Neuron (in vitro differentiated cells): ENCODE data around the gene CEP128.
A peak's percentile ranks its signal among the peaks of the same experiment; 100 is the strongest.

Experiments
- H2AFZ ChIP-seq: one replicate; pipeline ENCODE4 v1.6.1; 2013; ENCODE audit warnings: low read depth, mild to moderate bottlenecking, inconsistent platforms, low read length, moderate library complexity
- H3K27me3 ChIP-seq: one replicate; pipeline ENCODE4 v1.6.1; 2013; ENCODE audit warnings: low read length; ENCODE audit not compliant: insufficient read depth
- H3K36me3 ChIP-seq: one replicate; pipeline ENCODE4 v1.6.1; 2013; ENCODE audit warnings: low read length; ENCODE audit not compliant: insufficient read depth
- H3K4me1 ChIP-seq: one replicate; pipeline ENCODE4 v1.6.1; 2013; ENCODE audit warnings: low read length; ENCODE audit not compliant: insufficient read depth
- H3K4me3 ChIP-seq: 2 replicates; pipeline ENCODE4 v1.5.1; 2013; ENCODE audit warnings: mild to moderate bottlenecking, low read length, moderate library complexity
- H3K9me3 ChIP-seq: one replicate; pipeline ENCODE4 v1.6.1; 2013; ENCODE audit warnings: low read length

CEP128 gene

GRCh38 chr14:80944861-80945617 is 3.5 kb upstream of the CEP128 start:
- H3K4me1 ChIP-seq = peaks cover 6% of the 10 kb centered on the region

GRCh38 chr14:80942191-80942600 is 658 bp upstream of the CEP128 start:
- no peaks in the 10 kb centered on the region for H3K9me3 ChIP-seq
- H3K27me3 ChIP-seq = peaks cover 2% of the 10 kb centered on the region
- peaks cover 6% of the 10 kb centered on the region for H3K4me1 ChIP-seq
- H3K36me3 ChIP-seq = no peaks in the 10 kb centered on the region
- peak overlapping the region; percentile 75 for H2AFZ ChIP-seq
- H3K4me3 ChIP-seq = peak overlapping the region; percentile 74

More at GRCh38 chr14:80944861-80945617, 3.5 kb upstream of the CEP128 start:
- Histone ChIP-seq H3K36me3 (no peaks in the 10 kb centered on the region), H3K27me3 (peaks cover 8% of the 10 kb centered on the region), H2AFZ (no peak overlapping the region), H3K4me3 (no peak overlapping the region), H3K9me3 (no peaks in the 10 kb centered on the region)

- Histone ChIP-seq H2AFZ (no peak overlapping the region), H3K9me3 (no peaks in the 10 kb centered on the region), H3K4me3 (no peak overlapping the region), H3K27me3 (no peaks in the 10 kb centered on the region), H3K4me1 (peaks cover 6% of the 10 kb centered on the region), H3K36me3 (no peaks in the 10 kb centered on the region)
Observed at GRCh38 chr14:80940146-80940545, 1.4 kb downstream of the CEP128 start.

- Histone ChIP-seq H3K9me3 (peaks cover 4% of the 10 kb centered on the region), H3K4me3 (no peak overlapping the region), H3K36me3 (no peaks in the 10 kb centered on the region), H3K27me3 (no peaks in the 10 kb centered on the region), H2AFZ (no peak overlapping the region), H3K4me1 (no peaks in the 10 kb centered on the region)
Observed at GRCh38 chr14:80933686-80934085, 7.9 kb downstream of the CEP128 start.

- Histone ChIP-seq H3K9me3 (peaks cover 4% of the 10 kb centered on the region), H3K27me3 (no peaks in the 10 kb centered on the region), H3K36me3 (no peaks in the 10 kb centered on the region), H3K4me1 (no peaks in the 10 kb centered on the region), H2AFZ (no peak overlapping the region), H3K4me3 (no peak overlapping the region)
Observed at GRCh38 chr14:80933282-80933681, 8.3 kb downstream of the CEP128 start.

- Histone ChIP-seq H3K4me3 (no peak overlapping the region), H2AFZ (no peak overlapping the region), H3K9me3 (peaks cover 4% of the 10 kb centered on the region), H3K36me3 (no peaks in the 10 kb centered on the region), H3K4me1 (no peaks in the 10 kb centered on the region), H3K27me3 (no peaks in the 10 kb centered on the region)
Observed at GRCh38 chr14:80930836-80931389, 10.6 kb downstream of the CEP128 start.

GRCh38 chr14:80930095-80930494 is 11.4 kb downstream of the CEP128 start:
- H3K36me3 ChIP-seq = no peaks in the 10 kb centered on the region
- H3K4me3 ChIP-seq = no peak overlapping the region

GRCh38 chr14:80927083-80927989 is 14.2 kb downstream of the CEP128 start:
- Histone ChIP-seq H3K9me3 (peaks cover 4% of the 10 kb centered on the region), H2AFZ (no peak overlapping the region), H3K36me3 (no peaks in the 10 kb centered on the region), H3K4me3 (no peak overlapping the region), H3K4me1 (no peaks in the 10 kb centered on the region), H3K27me3 (no peaks in the 10 kb centered on the region)

More at GRCh38 chr14:80930095-80930494, 11.4 kb downstream of the CEP128 start:
- Histone ChIP-seq H2AFZ (no peak overlapping the region), H3K27me3 (no peaks in the 10 kb centered on the region), H3K4me1 (no peaks in the 10 kb centered on the region), H3K9me3 (peaks cover 4% of the 10 kb centered on the region)

- Histone ChIP-seq H3K9me3 (peaks cover 4% of the 10 kb centered on the region), H3K4me1 (no peaks in the 10 kb centered on the region), H2AFZ (no peak overlapping the region), H3K27me3 (no peaks in the 10 kb centered on the region), H3K36me3 (no peaks in the 10 kb centered on the region), H3K4me3 (no peak overlapping the region)
Observed at GRCh38 chr14:80926397-80927082, 15.0 kb downstream of the CEP128 start.

- Histone ChIP-seq H2AFZ (no peak overlapping the region), H3K4me3 (no peak overlapping the region), H3K36me3 (no peaks in the 10 kb centered on the region), H3K4me1 (no peaks in the 10 kb centered on the region), H3K9me3 (no peaks in the 10 kb centered on the region), H3K27me3 (no peaks in the 10 kb centered on the region)
Observed at GRCh38 chr14:80924365-80925103, 17.0 kb downstream of the CEP128 start.

- Histone ChIP-seq H3K9me3 (no peaks in the 10 kb centered on the region), H3K36me3 (no peaks in the 10 kb centered on the region), H2AFZ (no peak overlapping the region), H3K4me1 (no peaks in the 10 kb centered on the region), H3K27me3 (no peaks in the 10 kb centered on the region), H3K4me3 (no peak overlapping the region)
Observed at GRCh38 chr14:80923368-80923767, 18.2 kb downstream of the CEP128 start.

- no peak overlapping the region for H2AFZ ChIP-seq
- no peaks in the 10 kb centered on the region for H3K4me1 ChIP-seq
- no peak overlapping the region for H3K4me3 ChIP-seq
- no peaks in the 10 kb centered on the region for H3K9me3 ChIP-seq
- no peaks in the 10 kb centered on the region for H3K27me3 ChIP-seq
- H3K36me3 ChIP-seq = peaks cover 5% of the 10 kb centered on the region
Observed at GRCh38 chr14:80919622-80920021, 21.9 kb downstream of the CEP128 start.
